K562 (cell line): ENCODE measurements around the gene CXCL16.

Source experiments
- CBX2 ChIP-seq: fragments of 200-600 bp; sonication (generic); IDR thresholded peaks from one replicate; pipeline ENCODE4 v1.6.1; 2012; ENCODE audit warnings: mild to moderate bottlenecking, low read length, inconsistent platforms; ENCODE audit not compliant: insufficient read depth, poor library complexity, severe bottlenecking
- CTCF ChIP-seq, 3 experiments: IDR thresholded peaks in 2 of 3; conservative IDR thresholded peaks in 1 of 3; 2 replicates each; pipeline ENCODE4 v1.5.1; 2011 to 2012; ENCODE audit warnings: low read length in 3 of 3, mild to moderate bottlenecking in 3 of 3, control low read depth in 2 of 3, improper control_type of control experiment in 1 of 3, inconsistent platforms in 1 of 3, low read depth in 1 of 3, mixed read lengths in 1 of 3, moderate library complexity in 1 of 3; ENCODE audit not compliant: insufficient read depth in 2 of 3
- CUX1 ChIP-seq: fragments of 200-800 bp; sonication (Bioruptor generic); IDR thresholded peaks from 2 replicates; pipeline ENCODE4 v1.6.1; 2016; ENCODE audit warnings: missing genetic modification characterization, missing compliant biosample characterization
- FOXM1 ChIP-seq, 2 experiments: fragments of 450-650 bp in 1 of 2; sonication (generic) in 1 of 2; formaldehyde crosslinking in 1 of 2; IDR thresholded peaks; 2 replicates each; pipeline versions ENCODE4 v1.6.1 to v1.9.0; 2017 to 2022; ENCODE audit warnings: low read depth in 2 of 2, mild to moderate bottlenecking in 2 of 2, missing genetic modification reagents in 1 of 2, moderate library complexity in 1 of 2
- IRF1 ChIP-seq: sonication (generic); formaldehyde crosslinking; IDR thresholded peaks from 2 replicates; pipeline ENCODE4 v1.8.0; 2022; ENCODE audit warnings: missing genetic modification reagents, mild to moderate bottlenecking, borderline replicate concordance
- L3MBTL2 ChIP-seq: fragments of 450-650 bp; IDR thresholded peaks from 2 replicates; pipeline ENCODE4 v1.6.1; 2016; ENCODE audit warnings: mild to moderate bottlenecking, moderate library complexity
- MLX ChIP-seq, 2 experiments: fragments of 450-650 bp in 1 of 2; sonication (generic) in 1 of 2; formaldehyde crosslinking; conservative IDR thresholded peaks; 2 replicates each; pipeline versions ENCODE4 v1.4.0 to v1.8.1; 2020 to 2022; ENCODE audit warnings: mild to moderate bottlenecking in 1 of 2, missing genetic modification reagents in 1 of 2
- NFYB ChIP-seq: IDR thresholded peaks from 2 replicates; pipeline ENCODE4 v1.6.1; 2011; ENCODE audit warnings: mild to moderate bottlenecking, moderate library complexity; ENCODE audit not compliant: insufficient read length; ENCODE audit errors: extremely low read depth
- SLC30A9 ChIP-seq: fragments of 250-450 bp; sonication (Bioruptor Pico); IDR thresholded peaks from 2 replicates; pipeline ENCODE4 v1.8.0; 2022; ENCODE audit warnings: mild to moderate bottlenecking, moderate library complexity
- SMAD1 ChIP-seq: fragments of 150-350 bp; IDR thresholded peaks from 2 replicates; pipeline ENCODE4 v1.6.1; 2014; ENCODE audit warnings: low read length, low read depth; ENCODE audit not compliant: partially characterized antibody
- TEAD4 ChIP-seq, 2 experiments: sonication (generic) in 1 of 2; formaldehyde crosslinking in 1 of 2; IDR thresholded peaks; 2 replicates each; pipeline versions ENCODE4 v1.6.1 to v1.8.0; 2012 to 2022; ENCODE audit warnings: borderline replicate concordance in 1 of 2, inconsistent platforms in 1 of 2, low read length in 1 of 2, mild to moderate bottlenecking in 1 of 2, missing genetic modification reagents in 1 of 2
- ZFP30 ChIP-seq: fragments of 250-450 bp; sonication (Bioruptor Pico); IDR thresholded peaks from 2 replicates; pipeline ENCODE4 v1.8.0; 2022; ENCODE audit warnings: moderate library complexity, mild to moderate bottlenecking, inconsistent platforms, borderline replicate concordance
- ZNF280B ChIP-seq: fragments of 250-450 bp; sonication (Bioruptor Pico); IDR thresholded peaks from 2 replicates; pipeline ENCODE4 v1.5.1; 2021; ENCODE audit warnings: mild to moderate bottlenecking
- ZNF584 ChIP-seq: fragments of 200-800 bp; sonication (Bioruptor generic); IDR thresholded peaks from 2 replicates; pipeline ENCODE4 v1.6.1; 2016; ENCODE audit warnings: low read depth, mild to moderate bottlenecking, missing genetic modification characterization, missing compliant biosample characterization

- no peak for TF ChIP-seq IRF1 (CRISPR knock-in tag)
- no peak for TF ChIP-seq SMAD1
- TF ChIP-seq ZNF584 (CRISPR knock-in tag): no peak
- no peak for TF ChIP-seq NFYB
- no peak for TF ChIP-seq L3MBTL2
- no peak for TF ChIP-seq SLC30A9 (CRISPR knock-in tag)
- no peak for TF ChIP-seq CTCF (IDR thresholded peaks at IDR 0.05 in 2 of 3, conservative IDR thresholded peaks at IDR 0.05 in 1 of 3; ENCODE audit: insufficient read depth in 2 of 3, low read depth in 1 of 3, low read length in 3 of 3)
- TF ChIP-seq TEAD4 (IDR thresholded peaks at IDR 0.05; ENCODE audit: low read length): no peak
- no peak for TF ChIP-seq TEAD4 (CRISPR knock-in tag; IDR thresholded peaks at IDR 0.05; ENCODE audit: borderline replicate concordance)
- TF ChIP-seq CBX2: no peak
- TF ChIP-seq MLX (CRISPR knock-in tag; conservative IDR thresholded peaks at IDR 0.05): no peak
- no peak for TF ChIP-seq CUX1 (CRISPR knock-in tag)
- no peak for TF ChIP-seq ZNF280B (CRISPR knock-in tag)
- TF ChIP-seq FOXM1 (IDR thresholded peaks at IDR 0.05; ENCODE audit: low read depth): no peak
- no peak for TF ChIP-seq FOXM1 (CRISPR knock-in tag; IDR thresholded peaks at IDR 0.05; ENCODE audit: low read depth)
- TF ChIP-seq ZFP30 (CRISPR knock-in tag): no peak
These were observed 48.0 kb downstream of the CXCL16 start for GRCh38 chr17:4691686-4692085.
